OCI-LY7 (cell line): ENCODE results near the gene NHLRC4. TPM values are rescaled to one million over a fixed set of nuclear protein-coding genes. Genes with fewer than 3 reads are reported as not detected.

Source experiments
- BruUV-seq: library from RNA; stranded (reverse); fragments of 400-500 nt; replicated peaks from 2 replicates; lab custom pipeline; 2021; lab: Mats Ljungman, UMichigan
- CTCF ChIA-PET: fragments of 300-600 bp; sonication (Branson Sonifier 250); formaldehyde crosslinking; loops from one replicate; lab custom pipeline; 2022; ENCODE audit warnings: antibody characterized with exemption; ENCODE audit not compliant: unreplicated experiment; lab: Charles Lee
- POLR2A ChIA-PET: fragments of 300-600 bp; sonication (Branson Sonifier 250); formaldehyde crosslinking; loops from one replicate; lab custom pipeline; 2022; ENCODE audit warnings: antibody characterized with exemption; lab: Charles Lee
- DNase-seq: peaks from one replicate; pipeline ENCODE4 v3.0.0-alpha.2; 2015; ENCODE audit warnings: low spot score
- H2AFZ ChIP-seq: fragments of 200-600 bp; sonication (generic), shearing (Covaris generic); 2 replicates; pipeline ENCODE4 v1.6.1; 2014; ENCODE audit warnings: mild to moderate bottlenecking, antibody characterized with exemption, low read length, moderate library complexity
- H3K27ac ChIP-seq: fragments of 200-600 bp; sonication (generic); 2 replicates; pipeline ENCODE4 v1.5.1; 2014; ENCODE audit warnings: mixed run types, low read depth, mild to moderate bottlenecking, moderate library complexity, low read length, inconsistent platforms; ENCODE audit not compliant: poor library complexity, severe bottlenecking
- H3K36me3 ChIP-seq: fragments of 200-600 bp; sonication (generic); 2 replicates; pipeline ENCODE4 v1.6.1; 2014; ENCODE audit warnings: mild to moderate bottlenecking, antibody characterized with exemption, low read length, moderate library complexity, mixed read lengths; ENCODE audit not compliant: insufficient read depth
- H3K4me1 ChIP-seq: fragments of 200-600 bp; sonication (generic); 2 replicates; pipeline ENCODE4 v1.5.1; 2014; ENCODE audit warnings: mild to moderate bottlenecking, low read length; ENCODE audit not compliant: insufficient read depth, poor library complexity, severe bottlenecking
- H3K4me2 ChIP-seq: fragments of 200-600 bp; sonication (generic); 2 replicates; pipeline ENCODE4 v1.6.1; 2014; ENCODE audit warnings: mild to moderate bottlenecking, low read length
- H3K4me3 ChIP-seq: fragments of 200-600 bp; sonication (generic); 2 replicates; pipeline ENCODE4 v1.5.1; 2014; ENCODE audit warnings: mild to moderate bottlenecking, low read depth, low read length; ENCODE audit not compliant: poor library complexity, severe bottlenecking
- H3K79me2 ChIP-seq: fragments of 200-600 bp; sonication (generic); 2 replicates; pipeline ENCODE4 v1.6.1; 2016; ENCODE audit warnings: low read depth, mild to moderate bottlenecking, low read length, moderate library complexity, mixed read lengths; ENCODE audit not compliant: insufficient read depth
- H3K9me2 ChIP-seq: fragments of 200-600 bp; sonication (generic); 2 replicates; pipeline ENCODE4 v1.6.1; 2016; ENCODE audit warnings: mild to moderate bottlenecking, low read length, mixed read lengths; ENCODE audit not compliant: insufficient read depth
- H3K9me3 ChIP-seq: fragments of 200-600 bp; sonication (generic); 2 replicates; pipeline ENCODE4 v1.6.1; 2014; ENCODE audit warnings: mild to moderate bottlenecking, mixed run types, low read length, mixed read lengths
- H4K20me1 ChIP-seq: fragments of 200-600 bp; sonication (generic); 2 replicates; pipeline ENCODE4 v1.6.1; 2014; ENCODE audit warnings: mild to moderate bottlenecking, antibody characterized with exemption, low read length, moderate library complexity, mixed read lengths; ENCODE audit not compliant: insufficient read depth
- CTCF ChIP-seq: fragments of 200-600 bp; sonication (generic); conservative IDR thresholded peaks from 2 replicates; pipeline ENCODE4 v1.5.1; 2014; ENCODE audit warnings: mild to moderate bottlenecking, antibody characterized with exemption, low read length, moderate library complexity, mixed read lengths
- EZH2phosphoT487 ChIP-seq: fragments of 200-600 bp; sonication (generic); IDR thresholded peaks from 2 replicates; pipeline ENCODE4 v1.6.1; 2018; ENCODE audit warnings: low read depth, borderline replicate concordance, mild to moderate bottlenecking, mixed run types, antibody characterized with exemption, low read length, moderate library complexity, mixed read lengths
- intact Hi-C: fragments of 100-400 bp; cut with micrococcal nuclease; formaldehyde crosslinking; loops from one replicate; pipeline ENCODE4 v1.10.0; 2022; ENCODE audit not compliant: unreplicated experiment
- total RNA-seq, 2 experiments: library from RNA; depleted of rRNA in 1 of 2; stranded (reverse); fragments of >200 nt in 1 of 2; shearing (Covaris generic) in 1 of 2; gene quantifications; 2 replicates each; pipeline ENCODE4 v1.2.3, GENCODE V29; 2014 to 2022

The NHLRC4 gene
- total RNA-seq, 2 experiments from 2014 or later: 2.5 to 3.7 TPM

DNA sequence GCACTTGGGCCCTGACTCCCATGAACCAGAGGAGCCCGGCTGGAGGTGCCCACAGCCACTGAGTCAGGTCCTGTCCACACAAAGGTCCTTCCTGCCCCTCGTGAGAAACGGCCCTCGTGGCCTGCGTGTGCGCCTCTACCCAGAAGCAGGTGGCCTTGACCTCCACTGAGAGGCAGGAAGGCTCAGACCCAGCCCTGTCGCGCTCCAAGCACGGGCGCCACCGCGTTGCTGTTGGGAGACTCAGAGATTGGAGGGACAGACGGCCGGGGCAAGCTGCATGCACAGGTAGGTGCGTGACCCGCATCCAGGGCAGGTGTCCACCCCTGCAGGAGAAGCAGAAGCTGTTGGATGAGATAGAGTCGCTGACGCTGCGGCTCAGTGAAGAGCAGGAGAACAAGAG lies 47.4 kb upstream of the NHLRC4 start:
- TF ChIP-seq EZH2phosphoT487 (no peak), CTCF (no peak)
- Histone ChIP-seq H3K4me3 (no peak overlapping the region), H3K4me2 (no peak overlapping the region), H4K20me1 (no peaks in the 10 kb centered on the region), H3K79me2 (no peaks in the 10 kb centered on the region), H3K9me2 (no peaks in the 10 kb centered on the region), H3K9me3 (no peaks in the 10 kb centered on the region), H3K36me3 (no peaks in the 10 kb centered on the region), H3K27ac (no peak overlapping the region), H2AFZ (no peak overlapping the region), H3K4me1 (no peaks in the 10 kb centered on the region)
- ChIA-PET CTCF (no interaction called here), POLR2A (interaction anchor here (0.5 kb wide), 1 partner anchor 1192 kb away, joined by 3 read pairs; no protein-coding TSS in a partner anchor)
- intact Hi-C loops: no loop called here
- DNase-seq: no peak
- BruUV-seq: no TSS peak

DNA sequence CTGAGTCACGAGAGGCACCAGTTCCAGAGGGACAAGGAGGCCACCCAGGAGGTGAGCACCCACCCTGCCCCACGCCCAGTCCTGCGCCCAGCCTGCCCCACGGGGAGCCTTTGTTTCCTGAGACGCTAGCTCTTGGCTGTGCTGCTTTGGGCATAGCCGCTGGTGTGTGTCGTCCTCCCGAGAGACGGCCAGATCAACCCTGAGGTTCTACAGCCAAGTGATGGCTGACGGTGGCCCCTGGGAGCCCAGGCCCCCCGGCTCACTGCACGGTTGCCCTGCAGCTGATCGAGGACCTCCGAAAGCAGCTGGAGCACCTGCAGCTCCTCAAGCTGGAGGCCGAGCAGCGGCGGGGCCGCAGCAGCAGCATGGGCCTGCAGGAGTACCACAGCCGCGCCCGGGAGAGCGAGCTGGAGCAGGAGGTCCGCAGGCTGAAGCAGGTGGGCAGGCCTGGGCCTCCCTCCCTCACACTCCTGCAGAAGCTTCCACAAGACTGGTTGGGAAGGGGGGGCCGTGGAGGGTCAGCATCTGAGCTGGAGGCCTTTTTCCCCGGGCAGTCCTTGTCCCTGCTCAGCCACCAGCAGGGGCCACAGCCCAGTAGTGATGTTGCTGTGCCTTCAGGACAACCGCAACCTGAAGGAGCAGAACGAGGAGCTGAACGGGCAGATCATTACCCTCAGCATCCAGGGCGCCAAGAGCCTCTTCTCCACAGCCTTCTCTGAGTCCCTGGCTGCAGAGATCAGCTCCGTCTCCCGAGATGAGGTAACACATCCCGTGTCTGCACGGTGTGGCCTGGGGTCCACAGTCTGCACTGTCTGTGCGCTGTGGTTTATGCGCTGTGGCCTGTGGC lies 46.7 kb upstream of the NHLRC4 start:
- no peaks in the 10 kb centered on the region for H3K79me2 ChIP-seq
- TF ChIP-seq EZH2phosphoT487 (no peak), CTCF (no peak)
- H2AFZ ChIP-seq: no peak overlapping the region
- DNase-seq: no peak
- no peak overlapping the region for H3K27ac ChIP-seq
- POLR2A ChIA-PET: no interaction called here
- no peaks in the 10 kb centered on the region for H4K20me1 ChIP-seq
- intact Hi-C loops: no loop called here
- H3K36me3 ChIP-seq: peaks cover 3% of the 10 kb centered on the region; the same call in 1 of the 2 replicates
- no peak overlapping the region for H3K4me2 ChIP-seq
- CTCF ChIA-PET: no interaction called here
- no peak overlapping the region for H3K4me3 ChIP-seq
- BruUV-seq: no TSS peak
- H3K4me1 ChIP-seq: peaks cover under 1% of the 10 kb centered on the region
- no peaks in the 10 kb centered on the region for H3K9me2 ChIP-seq
- no peaks in the 10 kb centered on the region for H3K9me3 ChIP-seq

DNA sequence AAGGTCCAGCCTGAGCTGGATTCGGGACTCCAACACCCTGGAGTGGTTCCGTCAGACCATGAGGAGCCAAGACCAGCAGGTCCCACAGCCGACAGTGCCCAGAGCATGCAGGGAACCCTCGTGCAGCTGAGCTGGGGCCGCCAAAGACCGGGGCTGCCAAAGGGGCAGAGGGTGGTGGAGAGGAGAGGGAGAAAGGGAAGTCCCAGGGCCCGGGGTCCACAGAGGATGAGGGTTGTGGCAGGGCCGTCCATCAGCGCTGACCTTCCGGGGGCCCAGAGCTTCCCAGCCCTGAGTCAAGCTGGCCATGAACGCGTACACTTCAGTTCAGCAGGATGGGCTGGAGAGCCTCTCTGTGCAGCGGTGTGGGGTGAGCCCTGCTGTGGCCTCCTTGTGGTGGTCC lies 46.0 kb upstream of the NHLRC4 start:
- Histone ChIP-seq H2AFZ (no peak overlapping the region), H3K27ac (no peak overlapping the region), H3K36me3 (peaks cover 4% of the 10 kb centered on the region; the same call in 1 of the 2 replicates), H3K4me3 (no peak overlapping the region), H3K4me2 (no peak overlapping the region), H3K4me1 (peaks cover 8% of the 10 kb centered on the region), H3K9me3 (no peaks in the 10 kb centered on the region), H3K79me2 (no peaks in the 10 kb centered on the region), H4K20me1 (no peaks in the 10 kb centered on the region), H3K9me2 (no peaks in the 10 kb centered on the region)
- TF ChIP-seq EZH2phosphoT487 (no peak), CTCF (no peak)
- no peak for DNase-seq
- ChIA-PET POLR2A (no interaction called here), CTCF (no interaction called here)
- TSS peak; percentile 69 for BruUV-seq
- intact Hi-C loops: no loop called here
